NCI-H1105 treated with DMSO at 0.1 percent for 48 hours (cell line): Measurements from ENCODE around the gene ATP13A1.

Source experiments
- DNase-seq: peaks from one replicate; lab custom pipeline; 2025; lab: John Stamatoyannopoulos, UW

Gene ATP13A1

GRCh38 chr19:19662871-19663255, 613 bp downstream of the ATP13A1 start:
- DNase-seq = no peak

GRCh38 chr19:19662344-19662743, 1.1 kb downstream of the ATP13A1 start:
- no peak for DNase-seq

- DNase-seq = no peak
Measured at GRCh38 chr19:19661675-19662251, 1.7 kb downstream of the ATP13A1 start.

DNA sequence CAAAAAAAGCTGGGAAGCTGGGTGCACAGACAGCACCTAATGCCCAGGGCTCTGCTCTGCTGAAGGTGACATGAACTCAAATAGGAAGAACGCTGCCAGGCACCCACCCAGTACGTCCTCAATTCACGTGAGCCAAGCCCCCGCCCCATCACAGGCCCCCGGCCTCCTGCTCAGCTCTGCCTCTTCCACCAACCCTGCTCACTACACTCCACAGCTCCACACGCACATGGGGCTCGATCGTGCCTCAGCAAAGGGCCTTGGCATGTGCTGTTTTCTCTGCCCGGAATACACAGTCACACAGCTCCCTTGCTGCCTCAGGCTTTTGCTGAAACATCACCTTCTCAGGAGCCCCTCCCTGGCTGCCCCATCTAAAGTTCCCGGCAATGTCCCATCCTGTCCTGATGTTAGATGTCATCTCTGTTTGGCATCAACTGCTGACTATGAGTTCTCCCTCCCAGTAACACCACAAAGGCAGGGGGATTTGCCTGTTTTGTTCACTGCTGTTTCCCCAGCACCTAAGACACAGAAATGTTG, 2.3 kb downstream of the ATP13A1 start:
- DNase-seq = no peak

DNA sequence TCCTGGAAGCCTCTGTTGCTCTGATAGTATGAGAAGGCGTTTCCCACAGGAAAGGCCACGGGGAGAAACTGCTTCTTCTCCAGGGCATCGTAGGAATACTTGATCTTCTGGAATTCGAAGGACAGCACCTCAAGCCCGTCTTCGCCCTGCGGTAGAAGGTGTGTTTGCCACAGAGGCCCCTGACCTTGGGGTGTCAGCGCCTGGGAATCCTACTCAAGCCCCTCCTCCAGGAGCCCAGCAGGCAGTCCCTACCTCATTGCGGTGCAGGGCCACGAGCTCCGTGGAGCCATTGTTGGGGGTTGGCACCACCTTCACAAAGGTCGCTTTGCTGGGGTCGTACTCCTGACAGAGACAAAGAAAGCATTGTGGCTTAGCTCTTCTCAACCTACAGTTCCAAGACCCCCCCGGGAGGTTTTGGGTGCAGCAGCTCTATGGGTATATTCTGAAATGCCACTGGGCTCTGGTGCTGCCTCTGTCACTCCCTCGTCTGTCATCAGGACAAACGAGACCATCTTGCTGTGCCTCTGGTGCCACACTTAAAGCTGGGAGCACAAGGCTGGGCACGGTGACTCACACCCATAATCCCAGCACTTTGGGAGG, 3.7 kb downstream of the ATP13A1 start:
- DNase-seq = no peak

GRCh38 chr19:19657397-19657783, 6.1 kb downstream of the ATP13A1 start:
- DNase-seq = no peak

DNA sequence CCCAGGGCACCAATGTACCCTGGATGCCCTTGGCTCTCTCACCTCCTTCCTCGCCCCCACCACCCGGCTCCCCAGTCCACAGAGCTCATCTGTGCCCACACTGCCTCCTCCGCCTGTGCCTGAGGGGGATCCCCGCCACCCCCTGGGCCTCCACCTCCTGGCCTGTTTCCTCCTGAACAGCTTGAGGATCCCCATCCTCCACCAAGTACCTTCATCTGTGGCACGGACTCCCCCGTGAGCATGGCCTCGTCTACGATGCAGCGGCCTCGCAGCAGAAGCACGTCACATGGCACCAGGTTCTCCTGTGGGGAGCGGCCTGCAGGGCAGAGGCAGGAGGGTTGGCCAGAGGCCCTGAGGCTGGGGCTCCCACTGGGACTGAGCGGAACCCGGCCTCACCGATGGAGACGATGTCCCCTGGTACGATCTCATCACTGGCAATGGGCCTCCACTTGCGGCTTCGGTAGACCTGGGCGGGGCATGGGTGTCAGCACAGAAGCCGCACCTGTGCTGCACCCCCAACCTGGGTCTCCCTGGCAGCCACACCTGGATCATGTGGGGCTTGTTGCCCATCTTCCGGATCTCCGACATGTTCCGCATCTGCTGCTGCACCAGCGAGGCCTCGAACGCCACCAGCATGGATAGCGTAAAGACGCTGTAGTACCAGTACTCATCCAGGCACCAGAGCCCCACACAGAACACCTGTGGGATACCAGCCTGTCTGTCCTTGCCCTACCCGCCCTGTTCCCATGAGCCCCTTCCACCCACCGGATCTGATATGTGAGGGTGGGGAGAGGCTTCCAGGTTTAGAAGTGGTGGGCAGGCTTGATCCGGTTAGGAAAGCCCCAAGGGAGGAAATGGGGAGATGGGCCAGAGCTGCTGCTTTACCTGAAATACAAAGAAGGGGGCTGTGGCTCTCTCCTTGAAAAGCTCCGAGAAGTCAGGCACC, 6.8 kb downstream of the ATP13A1 start:
- DNase-seq = no peak

GRCh38 chr19:19655641-19656343, 7.7 kb downstream of the ATP13A1 start:
- DNase-seq = no peak

DNA sequence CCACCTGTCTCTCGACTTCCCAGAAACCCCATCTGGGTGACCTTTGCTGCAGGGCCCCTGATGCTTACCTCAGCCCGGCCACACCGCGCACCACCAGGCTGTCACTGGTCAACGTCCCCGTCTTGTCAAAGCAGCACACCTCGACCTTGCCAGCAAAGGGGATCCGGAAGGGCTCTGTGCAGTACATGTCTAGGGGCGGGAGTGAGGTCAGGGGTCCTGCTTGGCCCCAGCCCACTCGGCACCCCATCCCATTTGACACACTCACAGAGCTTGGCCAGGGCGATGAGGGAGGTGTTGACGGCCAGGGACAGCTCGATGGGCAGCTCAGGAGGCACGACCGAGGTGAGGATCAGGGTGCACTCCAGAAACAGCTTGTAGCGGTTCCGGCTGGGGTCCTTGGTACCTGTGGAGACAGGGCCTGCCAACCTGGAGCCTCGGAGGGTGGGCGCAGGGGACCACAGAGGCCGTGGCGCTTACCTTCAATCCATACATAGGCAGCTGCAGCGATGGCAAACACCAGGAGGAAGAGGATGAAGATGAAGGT, 8.4 kb downstream of the ATP13A1 start:
- DNase-seq = no peak

GRCh38 chr19:19654441-19654840, 9.0 kb downstream of the ATP13A1 start:
- DNase-seq = no peak

GRCh38 chr19:19653597-19654147, 9.8 kb downstream of the ATP13A1 start:
- no peak for DNase-seq

- no peak for DNase-seq
Measured at GRCh38 chr19:19652482-19653295, 10.8 kb downstream of the ATP13A1 start.

DNA sequence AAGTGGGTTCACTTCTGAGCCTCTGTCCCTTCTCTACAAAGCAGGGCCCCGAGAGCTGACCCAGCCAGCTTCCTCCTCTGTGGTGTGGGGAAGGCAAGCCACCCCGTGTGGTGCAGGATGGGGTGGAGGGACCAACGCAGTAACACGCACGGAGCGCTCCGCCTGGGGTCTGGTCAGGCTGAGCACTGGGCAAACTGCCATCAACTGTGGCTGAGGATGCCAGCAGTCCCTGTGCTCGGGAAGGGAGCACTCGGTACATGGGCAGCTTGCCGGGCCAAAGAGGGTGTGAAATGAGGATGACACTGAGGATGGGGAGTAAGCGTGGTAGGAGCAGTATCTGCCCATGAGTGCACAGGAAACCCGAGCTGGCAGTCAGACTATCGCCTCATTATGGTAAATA, 12.4 kb downstream of the ATP13A1 start:
- no peak for DNase-seq

DNA sequence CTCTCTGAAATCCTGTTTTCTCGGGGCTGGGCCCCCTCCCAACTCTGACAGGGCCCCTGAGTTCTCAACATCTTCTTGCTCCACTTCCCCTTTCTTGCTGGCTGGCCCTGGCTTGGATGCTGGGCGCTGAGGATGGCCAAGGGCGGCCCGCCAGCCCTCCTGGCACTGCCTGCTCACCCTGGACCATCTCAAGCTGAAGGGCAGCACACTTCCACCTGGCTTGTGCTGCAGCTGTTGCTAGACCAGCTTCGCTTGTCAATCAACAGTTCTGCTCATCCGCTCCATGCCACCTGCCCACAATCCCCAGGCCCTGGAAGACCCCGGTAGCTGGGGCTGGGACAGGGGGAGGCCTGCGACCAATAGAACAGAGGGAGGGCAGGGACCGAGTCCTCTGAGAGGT, 13.1 kb downstream of the ATP13A1 start:
- no peak for DNase-seq

DNA sequence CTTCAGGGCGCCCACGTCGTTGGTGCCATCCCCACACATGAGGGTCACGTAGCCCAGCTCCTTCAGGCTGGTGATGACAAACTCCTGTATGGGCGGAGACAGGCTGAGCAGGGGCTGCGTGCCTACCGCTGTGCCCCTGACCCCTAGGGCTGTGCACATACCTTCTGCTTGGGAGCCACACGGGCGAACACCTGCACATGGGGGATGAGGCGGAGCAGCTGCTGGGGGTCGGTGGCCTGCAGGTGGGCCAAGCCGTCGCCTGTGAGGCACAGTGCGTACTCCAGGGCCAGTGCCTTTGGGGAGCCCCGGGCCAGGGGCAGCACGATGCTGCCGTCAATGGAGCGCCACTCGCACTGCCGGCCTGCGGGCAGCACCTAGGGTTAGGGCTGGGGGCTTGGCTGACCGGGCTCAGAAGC, 13.9 kb downstream of the ATP13A1 start:
- no peak for DNase-seq

DNA sequence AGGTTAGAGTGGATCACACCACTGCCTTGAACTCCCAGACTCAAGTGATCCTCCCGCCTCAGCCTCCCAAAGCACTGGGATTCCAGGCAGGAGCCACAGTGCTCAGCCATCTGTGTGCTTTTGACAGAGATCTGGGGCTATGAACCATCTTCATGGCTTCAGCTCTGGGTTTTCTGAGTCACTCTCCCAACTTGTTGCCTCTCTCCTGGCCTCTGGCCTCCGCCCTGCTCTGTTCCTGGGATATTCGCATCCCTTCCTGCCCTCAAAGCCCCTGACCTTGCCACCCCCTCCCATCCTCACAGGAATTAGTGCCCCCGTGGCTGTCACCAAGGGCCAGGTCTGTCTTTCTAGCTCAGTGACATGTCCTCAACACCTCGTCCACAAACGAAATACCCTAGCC, 14.3 kb downstream of the ATP13A1 start:
- no peak for DNase-seq

DNA sequence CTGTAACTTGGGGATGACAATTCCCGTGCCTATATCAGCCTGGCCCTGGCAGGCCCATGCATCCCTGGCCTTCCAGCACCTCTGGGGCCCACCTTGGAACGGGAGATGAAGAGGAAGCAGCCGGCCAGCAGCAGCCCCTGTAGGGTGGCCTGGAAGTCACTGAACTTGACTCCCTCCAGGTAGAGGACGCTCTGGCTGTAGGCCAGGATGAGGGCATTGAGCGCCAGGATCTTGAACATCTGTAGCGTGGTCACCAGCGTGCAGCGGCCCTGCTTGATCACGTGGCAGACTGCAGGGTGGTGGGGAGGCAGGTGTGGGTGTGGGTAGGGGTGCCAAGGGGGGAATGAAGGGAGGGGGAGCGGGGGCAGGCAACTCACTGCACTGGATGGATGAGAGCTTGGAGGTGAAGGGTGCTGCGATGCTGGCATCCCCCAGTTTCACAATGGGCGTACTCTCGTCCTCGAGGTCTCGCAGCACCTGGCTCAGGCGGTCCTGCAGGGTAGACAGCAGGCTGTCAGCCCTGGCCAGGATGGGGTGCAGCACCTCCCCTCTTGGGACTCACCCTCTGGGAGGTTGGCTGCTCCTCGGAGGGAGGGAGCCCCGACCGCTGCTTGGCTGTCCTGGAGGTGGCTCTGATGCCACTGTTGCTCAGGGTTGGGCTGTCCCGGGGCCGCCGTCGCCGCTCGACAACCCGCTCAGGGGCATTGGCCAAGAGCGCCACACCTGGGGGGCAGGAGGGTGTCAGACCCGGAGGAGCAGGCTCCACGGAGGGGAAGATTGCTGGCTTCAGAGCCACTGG, 16.2 kb downstream of the ATP13A1 start:
- no peak for DNase-seq

- no peak for DNase-seq
Measured at GRCh38 chr19:19645233-19645870, 18.1 kb downstream of the ATP13A1 start.

- no peak for DNase-seq
Measured at GRCh38 chr19:19644054-19644388, 19.5 kb downstream of the ATP13A1 start.
